ENCODE data around the gene TOMM20. TPM values are rescaled to one million over a fixed set of nuclear protein-coding genes. Genes with fewer than 3 reads are reported as not detected.

The TOMM20 gene
- total and polyA plus RNA-seq, 2 of the 8 experiments (the other 6 are each of a cell fraction or from before 2014, with no cell fraction given), result 71.4 to 168 TPM

GRCh38 chr1:235078480-235079381, 49.9 kb downstream of the TOMM20 start:
- no peak overlapping the region for H2BK20ac ChIP-seq (ENCODE audit: low read length)
- H3K56ac ChIP-seq (replicated peaks; ENCODE audit: insufficient read length, low read depth, low read length), result peak overlapping the region; percentile 99
- FAIRE-seq (no peak), DNase-seq (ENCODE audit: low read depth in 1 of 2, low spot score in 2 of 2) (no peak)
- peak overlapping the region; percentile 30 for H2BK120ac ChIP-seq (replicated peaks; ENCODE audit: low read depth, low read length)
- H3K18ac ChIP-seq (ENCODE audit: extremely low read depth, low read length), result no peak overlapping the region
- no peak overlapping the region for H4K8ac ChIP-seq (ENCODE audit: extremely low read depth, insufficient read depth, low read length)
- H3K4ac ChIP-seq (replicated peaks; ENCODE audit: insufficient read length, low read depth, low read length), result peak overlapping the region; percentile 95
- H2BK5ac ChIP-seq (ENCODE audit: low read depth, low read length), result no peak overlapping the region
- H4K91ac ChIP-seq (replicated peaks; ENCODE audit: insufficient read length, low read length), result peak overlapping the region; percentile 92
- H2BK15ac ChIP-seq (ENCODE audit: low read length), result peak overlapping the region; percentile 9; the same call in 1 of the 2 replicates
- H3K14ac ChIP-seq (ENCODE audit: insufficient read length), result peak overlapping the region; percentile 8
- no peak overlapping the region for H3K27ac ChIP-seq (ENCODE audit: low read depth, low read length)
- ChIA-PET POLR2A (ENCODE audit: partially characterized antibody) (interaction anchor here (0.9 kb wide), 1 partner anchor 108 kb away, joined by 3 read pairs; no protein-coding TSS in a partner anchor), CTCF (ENCODE audit: partially characterized antibody) (interaction anchor here (0.9 to 2.0 kb wide), 6 partner anchors 10 to 579 kb away, joined by 3 to 9 read pairs (median 4); no protein-coding TSS in a partner anchor)
- H3K27me3 ChIP-seq (replicated peaks in 1 of 4; ENCODE audit: control insufficient read depth in 3 of 4, extremely low read depth in 1 of 4, insufficient read depth in 3 of 4, low read length in 3 of 4), result no peaks in the 10 kb centered on the region
- peaks cover 0 to 3% of the 10 kb centered on the region in 2 experiments; a peak in 1 of 4 replicates for H3K79me2 ChIP-seq (ENCODE audit: control insufficient read depth in 1 of 2, insufficient read depth in 2 of 2, low read length in 2 of 2)
- no peaks in the 10 kb centered on the region for H3K79me1 ChIP-seq (ENCODE audit: low read depth, low read length)
- no peak overlapping the region for H3K4me3 ChIP-seq (ENCODE audit: extremely low read depth in 1 of 4, insufficient read depth in 2 of 4, low read depth in 3 of 4, low read length in 4 of 4)
- peak overlapping the region; percentile 6; the same call in 1 of the 2 replicates for H2BK12ac ChIP-seq (ENCODE audit: low read depth, low read length)
- H3K23ac ChIP-seq (ENCODE audit: insufficient read length), result peak overlapping the region; percentile 97
- H2AFZ ChIP-seq (ENCODE audit: low read length), result no peak overlapping the region
- peaks cover 0 to 6% of the 10 kb centered on the region in 2 experiments for H4K20me1 ChIP-seq (replicated peaks in 1 of 2; ENCODE audit: control insufficient read depth in 1 of 2, insufficient read depth in 2 of 2, low read length in 2 of 2)
- H4K5ac ChIP-seq (ENCODE audit: insufficient read length, low read depth, low read length), result peak overlapping the region; percentile 23
- no peak overlapping the region for H3K4me2 ChIP-seq (ENCODE audit: insufficient read depth in 1 of 2, low read depth in 2 of 2, low read length in 2 of 2)
- H3K9ac ChIP-seq (replicated peaks in 1 of 4; ENCODE audit: extremely low read depth in 1 of 4, low read depth in 3 of 4, low read length in 3 of 4), result no peak overlapping the region
- peaks cover 0 to 3% of the 10 kb centered on the region in 2 experiments; a peak in 2 of 4 replicates for H3K9me3 ChIP-seq (ENCODE audit: insufficient read depth in 2 of 2, low read depth in 1 of 2, low read length in 1 of 2)
- peaks cover 0 to 4% (median 0%) of the 10 kb centered on the region in 4 experiments; a peak in 1 of 8 replicates for H3K36me3 ChIP-seq (ENCODE audit: control insufficient read depth in 2 of 4, insufficient read depth in 4 of 4, low read length in 3 of 4)
- peaks cover 0 to 9% (median 3%) of the 10 kb centered on the region in 4 experiments; a peak in 5 of 7 replicates for H3K4me1 ChIP-seq (replicated peaks in 1 of 4; ENCODE audit: control insufficient read depth in 3 of 4, insufficient read depth in 4 of 4, low read length in 3 of 4)
- 75% methylated on average over 9 of the region's 9 CpGs; no CpG with 5 or more reads in 1 of the 2 experiments for WGBS, 2 experiments (ENCODE audit: extremely low coverage in 1 of 2, insufficient coverage in 1 of 2, insufficient read length in 1 of 2, insufficient replicate concordance in 2 of 2, low coverage in 1 of 2, low lambda C conversion rate in 2 of 2, missing lambda C conversion rate in 1 of 2)
- H2AK5ac ChIP-seq (ENCODE audit: low read depth, low read length), result peak overlapping the region; percentile 25; the same call in 1 of the 2 replicates
- H3K23me2 ChIP-seq (ENCODE audit: low read depth, low read length), result peaks cover 6% of the 10 kb centered on the region
- TF ChIP-seq KDM4A (IDR thresholded peaks at IDR 0.05; ENCODE audit: low read depth, low read length, severe bottlenecking) (no peak), NRF1 (IDR thresholded peaks at IDR 0.05; ENCODE audit: low read depth, low read length) (no peak), KDM5A (IDR thresholded peaks at IDR 0.05; ENCODE audit: low read length) (no peak), CEBPB (IDR thresholded peaks at IDR 0.05; ENCODE audit: low read depth, low read length) (no peak), HDAC6 (IDR thresholded peaks at IDR 0.05; ENCODE audit: low read depth, low read length) (no peak), RXRA (IDR thresholded peaks at IDR 0.05; ENCODE audit: insufficient read depth, low read depth, low read length) (no peak), NANOG (IDR thresholded peaks at IDR 0.05; ENCODE audit: insufficient read depth, low read depth, low read length, poor library complexity, severe bottlenecking) (no peak), PHF8 (conservative IDR thresholded peaks at IDR 0.05; ENCODE audit: low read depth, low read length) (no peak), CBX5 (IDR thresholded peaks at IDR 0.05; ENCODE audit: low read depth, low read length) (no peak), GTF2F1 (IDR thresholded peaks at IDR 0.05; ENCODE audit: borderline replicate concordance, low read depth, low read length) (no peak), ZNF274 (IDR thresholded peaks at IDR 0.05; ENCODE audit: borderline replicate concordance, extremely low read depth, low read length) (no peak)

Measured in H1 (cell line).